ENCODE data around the gene PTGER3.

DNA sequence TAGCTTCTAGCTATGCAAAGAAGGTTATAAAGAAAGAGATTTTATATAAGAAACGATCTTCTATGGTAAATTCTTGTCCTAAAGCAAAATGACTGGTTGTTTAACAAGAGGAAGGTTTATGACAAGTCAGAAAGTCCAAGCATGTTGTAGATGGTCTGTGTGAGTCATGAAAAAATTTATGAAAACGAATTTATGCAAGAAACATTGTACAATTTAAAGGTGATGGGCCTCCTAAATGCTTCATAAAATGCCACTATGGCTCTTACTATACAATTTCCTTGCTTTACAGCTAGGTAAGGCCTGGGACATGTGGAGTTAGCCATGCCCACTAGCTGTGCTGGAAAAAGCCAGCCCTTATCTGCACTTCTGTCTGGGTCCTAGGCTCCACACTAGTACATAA, 125.4 kb downstream of the PTGER3 start:
- TF ChIP-seq, protein P1, sequence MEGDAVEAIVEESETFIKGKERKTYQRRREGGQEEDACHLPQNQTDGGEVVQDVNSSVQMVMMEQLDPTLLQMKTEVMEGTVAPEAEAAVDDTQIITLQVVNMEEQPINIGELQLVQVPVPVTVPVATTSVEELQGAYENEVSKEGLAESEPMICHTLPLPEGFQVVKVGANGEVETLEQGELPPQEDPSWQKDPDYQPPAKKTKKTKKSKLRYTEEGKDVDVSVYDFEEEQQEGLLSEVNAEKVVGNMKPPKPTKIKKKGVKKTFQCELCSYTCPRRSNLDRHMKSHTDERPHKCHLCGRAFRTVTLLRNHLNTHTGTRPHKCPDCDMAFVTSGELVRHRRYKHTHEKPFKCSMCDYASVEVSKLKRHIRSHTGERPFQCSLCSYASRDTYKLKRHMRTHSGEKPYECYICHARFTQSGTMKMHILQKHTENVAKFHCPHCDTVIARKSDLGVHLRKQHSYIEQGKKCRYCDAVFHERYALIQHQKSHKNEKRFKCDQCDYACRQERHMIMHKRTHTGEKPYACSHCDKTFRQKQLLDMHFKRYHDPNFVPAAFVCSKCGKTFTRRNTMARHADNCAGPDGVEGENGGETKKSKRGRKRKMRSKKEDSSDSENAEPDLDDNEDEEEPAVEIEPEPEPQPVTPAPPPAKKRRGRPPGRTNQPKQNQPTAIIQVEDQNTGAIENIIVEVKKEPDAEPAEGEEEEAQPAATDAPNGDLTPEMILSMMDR (IDR thresholded peaks at IDR 0.05) = no peak
- no peak for TF ChIP-seq POLR2A (IDR thresholded peaks at IDR 0.05)
- no peak for TF ChIP-seq POLR2AphosphoS5 (IDR thresholded peaks at IDR 0.05)
